Amniotic stem cell (primary cell): ENCODE data around the gene IQCK.

Source experiments
- DNase-seq: peaks from one replicate; lab custom pipeline; 2025; lab: John Stamatoyannopoulos, UW

Gene IQCK

DNA sequence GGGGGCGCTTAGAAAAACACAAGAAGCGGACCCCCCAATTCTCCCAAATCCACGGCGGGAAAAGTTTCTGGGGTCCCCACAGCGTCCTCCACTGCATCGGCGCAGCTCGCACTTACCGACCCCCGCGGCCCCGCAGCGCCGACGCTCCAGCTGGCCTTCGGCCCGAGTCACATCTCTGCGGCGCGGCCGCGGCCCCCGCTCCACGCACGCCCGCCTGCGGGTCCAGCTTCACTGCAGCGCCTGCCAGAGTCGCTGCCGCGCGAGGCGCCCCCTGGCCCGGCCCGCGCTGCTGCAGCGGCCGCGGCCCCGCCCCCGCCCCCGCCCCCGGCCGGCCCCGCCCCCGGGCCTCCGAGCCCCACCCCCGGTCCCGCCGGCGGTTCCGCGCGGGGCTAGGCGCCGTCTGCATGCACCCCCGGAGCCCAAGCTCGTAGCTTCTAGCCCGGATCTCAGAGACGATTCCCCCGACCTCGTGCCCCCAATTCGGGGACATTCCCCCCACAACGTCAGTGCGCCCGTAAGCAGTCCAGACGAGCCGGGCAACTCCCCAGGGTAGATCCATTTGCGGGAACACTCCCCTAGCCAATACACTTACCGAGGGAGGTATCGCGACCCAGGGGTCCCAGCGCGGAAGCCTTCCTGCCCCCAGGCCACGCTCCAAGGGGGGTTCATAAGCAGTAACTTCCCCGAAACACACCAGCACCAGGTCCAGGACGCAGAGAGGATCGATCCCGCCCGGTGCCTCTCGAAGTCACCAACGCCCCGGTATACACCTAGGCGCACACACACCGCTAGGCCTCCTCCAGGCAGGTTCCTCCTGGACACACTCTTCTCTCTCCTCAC lies 166.8 kb downstream of the IQCK start, which contains the start of gene GPRC5B:
GPRC5B (minus strand) TSS at position 238 of the 840 bp plus-strand sequence. CDS start 12,003 bp downstream, outside the sequence.
- DNase-seq, result no peak

- no peak for DNase-seq
Measured at GRCh38 chr16:19885451-19886072, 167.5 kb downstream of the IQCK start.

DNA sequence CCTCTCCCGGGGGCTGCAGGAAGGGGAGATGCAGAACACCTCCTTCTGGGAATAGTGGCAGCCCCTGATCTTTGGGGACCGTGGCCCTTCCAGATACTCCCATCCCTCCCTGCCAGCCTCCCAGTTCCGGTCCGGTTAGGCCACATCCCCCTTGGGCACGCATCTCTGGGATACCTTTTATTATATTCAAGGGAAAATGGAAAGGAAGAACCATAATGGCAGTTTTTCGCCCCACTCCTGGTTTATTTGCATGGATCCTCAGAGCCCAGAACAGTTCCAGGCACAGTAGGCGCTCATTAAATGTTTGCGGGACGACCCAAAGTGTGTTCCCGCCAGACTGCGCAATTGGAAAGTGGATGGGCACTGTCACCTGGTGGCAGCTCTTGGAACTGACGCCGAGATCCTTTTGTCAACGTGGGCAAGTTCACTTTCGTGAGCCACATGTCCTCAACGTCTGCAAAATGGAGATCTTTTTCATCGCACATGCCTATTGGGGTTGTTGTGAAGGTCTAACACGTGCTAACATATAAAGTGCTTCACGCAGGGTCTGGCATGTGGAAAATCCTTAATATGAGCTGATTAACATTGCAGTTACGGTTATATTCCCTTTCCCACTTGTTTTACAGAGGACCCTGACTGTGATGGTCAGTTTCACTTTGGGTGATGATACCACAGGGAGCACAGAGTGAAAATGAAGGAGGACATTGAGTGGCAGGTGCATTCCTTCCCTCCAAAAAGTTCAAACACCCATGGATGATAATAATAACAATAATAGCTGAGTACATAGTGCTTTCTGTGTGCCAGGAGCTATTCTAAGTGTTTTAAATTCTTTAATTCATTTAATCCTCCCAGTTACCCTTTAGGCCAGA lies 168.2 kb downstream of the IQCK start:
- peak; percentile 43 for DNase-seq

- no peak for DNase-seq
Measured at GRCh38 chr16:19888834-19889233, 170.8 kb downstream of the IQCK start.

DNA sequence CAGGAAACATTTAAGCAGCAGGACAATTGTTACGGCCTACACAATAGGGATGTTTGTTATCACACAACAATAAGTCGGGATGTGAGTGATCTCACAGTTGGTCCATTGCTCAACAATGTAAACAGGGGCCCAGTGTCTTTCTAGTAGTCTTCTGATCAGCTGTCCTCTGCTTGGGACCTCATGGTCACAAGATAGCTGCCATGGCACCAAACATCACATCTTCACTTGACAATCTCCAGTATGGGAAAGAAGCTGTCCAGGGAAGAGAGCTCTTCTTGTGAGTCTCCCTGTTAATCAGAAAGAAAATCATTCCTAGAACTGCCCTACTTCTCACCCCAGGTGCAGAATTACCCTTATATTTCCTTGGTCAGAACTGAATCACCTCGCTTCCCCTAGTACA lies 172.8 kb downstream of the IQCK start:
- DNase-seq, result no peak

- DNase-seq, result no peak
Measured at GRCh38 chr16:19892902-19893301, 174.8 kb downstream of the IQCK start.

GRCh38 chr16:19894586-19894985 lies 176.5 kb downstream of the IQCK start:
- no peak for DNase-seq

GRCh38 chr16:19896951-19897350 lies 178.9 kb downstream of the IQCK start:
- DNase-seq, result no peak

DNA sequence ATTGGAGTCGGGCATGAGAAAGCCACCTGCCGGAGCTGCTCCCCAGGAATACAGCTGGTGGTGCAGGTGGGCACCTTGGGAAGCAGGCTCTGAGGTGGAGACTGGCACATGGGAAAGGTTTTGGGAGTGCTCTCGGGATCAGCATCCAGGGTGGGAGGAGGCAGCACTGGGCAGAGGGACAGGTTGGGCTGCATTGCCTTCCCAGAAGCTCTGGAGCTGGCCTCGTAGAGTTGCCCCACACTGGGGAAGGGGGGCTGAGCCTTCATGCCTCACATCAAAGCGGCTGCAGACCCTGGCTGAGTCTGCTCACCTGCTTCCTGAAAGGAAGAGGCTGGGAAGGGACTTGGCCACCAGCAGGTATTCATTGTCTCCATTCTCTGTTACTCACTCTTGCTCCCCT lies 180.1 kb downstream of the IQCK start:
- DNase-seq, result no peak

DNA sequence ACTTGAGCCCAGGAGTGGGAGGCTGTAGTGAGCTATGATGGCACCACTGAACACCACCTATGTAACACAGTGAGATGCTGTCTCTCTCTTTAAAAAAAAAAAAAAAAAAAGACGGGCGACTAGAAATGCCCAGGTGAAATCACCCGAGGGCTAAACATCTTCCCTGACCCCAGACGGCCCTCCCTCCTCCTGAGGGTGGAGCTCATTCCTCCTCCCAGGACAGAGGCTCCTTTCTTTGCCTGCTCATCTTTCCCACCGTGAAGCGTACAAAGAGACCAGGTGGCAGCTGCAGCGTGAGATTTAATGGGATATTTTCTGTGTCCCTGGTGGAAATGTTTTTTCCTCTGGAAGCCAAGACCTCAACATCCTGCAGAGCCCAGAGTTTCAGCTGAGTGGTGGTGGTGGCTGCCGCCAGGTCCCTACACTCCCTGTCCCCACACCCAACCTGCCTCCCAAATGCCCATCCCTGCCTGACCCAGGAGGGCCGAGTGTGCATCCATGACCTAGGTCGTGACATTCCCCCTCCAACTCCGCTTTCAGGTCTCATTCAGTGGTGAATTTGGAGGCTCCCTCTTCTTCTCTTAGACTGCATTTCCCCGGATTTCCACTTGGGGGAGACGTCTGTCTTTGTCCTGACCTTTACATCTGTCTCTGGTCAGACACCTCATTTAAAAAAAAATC lies 181.0 kb downstream of the IQCK start:
- no peak for DNase-seq

DNA sequence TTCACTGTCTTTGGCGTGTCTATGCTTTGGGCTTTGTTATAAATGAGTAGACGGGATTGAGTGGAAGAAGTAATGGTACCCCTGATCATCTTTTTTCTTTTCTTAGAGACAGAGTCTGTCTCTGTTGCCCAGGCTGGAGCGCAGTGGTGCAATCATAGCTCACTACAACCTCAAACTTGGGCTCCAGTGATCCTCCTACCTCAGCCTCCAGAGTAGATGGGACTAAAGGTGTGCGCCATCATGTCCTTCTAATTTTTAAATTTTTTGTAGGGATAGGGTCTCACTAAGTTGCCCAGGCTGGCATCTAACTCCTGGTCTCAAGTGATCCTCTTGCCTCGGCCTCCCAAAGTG lies 181.5 kb downstream of the IQCK start:
- DNase-seq, result no peak

- no peak for DNase-seq
Measured at GRCh38 chr16:19901164-19901563, 183.1 kb downstream of the IQCK start.

- peak; percentile 28 for DNase-seq
Measured at GRCh38 chr16:19907161-19907992, 189.3 kb downstream of the IQCK start.
